M059J (cell line): ENCODE data around the gene CALML3. TPM values are rescaled to one million over a fixed set of nuclear protein-coding genes. Genes with fewer than 3 reads are reported as not detected.
"Not testable (repeated sequence)": the region's sequence is repeated elsewhere in the genome, so short reads cannot be mapped to it uniquely, and the experiment has no call there.

ENCODE experiments used
- DNase-seq: peaks from one replicate; pipeline ENCODE4 v3.0.0-alpha.2; 2012; ENCODE audit warnings: low read depth
- total RNA-seq: library from RNA; depleted of rRNA; stranded (reverse); fragments of >200 nt; shearing (Covaris generic); gene quantifications from 2 replicates; pipeline ENCODE4 v1.2.3, GENCODE V29; 2014

Gene CALML3
- total RNA-seq, 1 experiment from 2014 or later = not detected

DNA sequence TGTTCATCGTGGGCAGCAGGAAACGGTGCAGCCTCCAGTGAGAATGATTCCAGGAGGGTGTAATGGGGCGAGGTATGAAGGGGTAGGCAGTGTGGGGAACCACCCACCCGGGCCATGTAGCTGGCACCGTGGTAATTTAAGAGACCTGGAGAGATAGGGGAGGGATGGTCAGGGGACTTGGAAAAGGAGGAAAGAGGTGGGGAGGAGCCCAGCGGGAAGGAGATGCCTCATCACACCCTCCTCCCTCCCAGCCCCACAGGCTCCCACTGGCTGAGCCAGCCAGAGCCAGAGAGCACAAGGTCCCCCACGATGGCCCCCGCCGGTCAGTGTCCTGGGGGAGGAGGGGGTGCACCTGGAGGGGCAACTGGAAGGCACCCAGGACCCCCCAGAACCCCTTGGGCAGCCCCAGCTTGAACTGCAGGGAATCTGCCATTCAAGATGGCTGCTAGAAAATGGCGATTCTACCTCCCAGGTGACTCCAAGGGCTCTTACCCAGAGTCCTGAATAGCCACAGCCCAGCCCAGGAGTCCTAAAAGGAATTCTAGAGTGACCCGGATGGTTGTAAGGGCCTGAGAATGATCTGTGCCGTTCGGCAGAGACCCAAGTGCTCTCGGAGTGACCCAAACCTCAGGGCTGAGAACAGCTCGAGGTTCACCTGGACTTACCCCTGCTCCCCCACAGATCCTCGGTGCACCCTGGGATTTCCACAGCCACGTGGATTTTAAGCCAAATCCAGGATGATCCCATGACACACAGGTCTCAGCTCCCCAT is 28.8 kb downstream of the CALML3 start:
- no peak for DNase-seq

- DNase-seq = no peak
Measured at GRCh38 chr10:5555021-5555510, 30.3 kb downstream of the CALML3 start.

GRCh38 chr10:5555881-5556280 is 31.1 kb downstream of the CALML3 start:
- DNase-seq = no peak

DNA sequence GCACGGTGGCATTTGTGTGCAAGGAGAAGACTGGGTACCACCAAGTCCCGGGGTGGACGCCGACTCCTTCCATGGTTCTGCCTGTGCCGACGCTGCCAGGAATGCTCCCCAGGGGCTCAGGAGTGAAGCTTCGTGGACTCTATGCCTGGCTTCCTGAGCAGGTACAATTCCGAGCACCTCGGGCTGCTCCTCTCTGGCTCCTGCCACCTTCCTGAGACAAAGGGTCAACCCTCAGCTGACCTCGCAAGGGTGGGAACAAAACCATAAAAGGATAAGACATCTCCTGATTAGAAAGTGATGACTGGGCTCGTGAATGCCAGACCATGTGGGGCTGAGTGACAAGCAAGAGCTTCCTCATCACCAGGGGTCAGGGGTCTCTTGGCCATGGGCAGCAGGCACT is 31.8 kb downstream of the CALML3 start:
- DNase-seq = no peak

- DNase-seq = no peak
Measured at GRCh38 chr10:5557040-5557721, 32.4 kb downstream of the CALML3 start.

- no peak for DNase-seq
Measured at GRCh38 chr10:5557799-5558771, 33.3 kb downstream of the CALML3 start.

- not testable (repeated sequence) for DNase-seq
Measured at GRCh38 chr10:5559022-5559421, 34.3 kb downstream of the CALML3 start.

DNA sequence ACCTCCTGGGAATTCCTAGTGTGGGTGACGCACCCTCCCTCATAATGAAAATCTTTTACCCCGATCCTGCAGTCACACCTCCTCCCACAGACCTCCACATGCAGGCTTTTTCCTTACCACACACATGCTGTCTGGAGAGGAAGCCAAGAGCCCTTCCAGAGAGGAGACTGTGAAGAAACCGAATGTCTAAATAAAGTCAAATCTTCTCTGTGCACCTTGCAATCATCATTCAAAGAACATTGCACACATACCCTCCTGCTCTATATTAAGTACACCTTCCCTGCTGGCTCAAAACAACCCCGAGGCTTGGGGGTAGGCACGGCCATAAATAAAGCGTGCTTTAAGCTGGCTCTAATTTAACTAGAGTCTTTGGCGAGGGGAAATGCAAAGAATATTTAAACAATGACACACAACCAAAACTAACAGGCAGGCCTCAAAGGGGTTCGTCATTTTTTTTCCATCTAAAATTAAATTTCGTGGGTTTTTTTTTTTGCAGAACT is 34.9 kb downstream of the CALML3 start:
- peak; percentile 65 for DNase-seq

GRCh38 chr10:5560142-5560816 is 35.5 kb downstream of the CALML3 start:
- DNase-seq = no peak

DNA sequence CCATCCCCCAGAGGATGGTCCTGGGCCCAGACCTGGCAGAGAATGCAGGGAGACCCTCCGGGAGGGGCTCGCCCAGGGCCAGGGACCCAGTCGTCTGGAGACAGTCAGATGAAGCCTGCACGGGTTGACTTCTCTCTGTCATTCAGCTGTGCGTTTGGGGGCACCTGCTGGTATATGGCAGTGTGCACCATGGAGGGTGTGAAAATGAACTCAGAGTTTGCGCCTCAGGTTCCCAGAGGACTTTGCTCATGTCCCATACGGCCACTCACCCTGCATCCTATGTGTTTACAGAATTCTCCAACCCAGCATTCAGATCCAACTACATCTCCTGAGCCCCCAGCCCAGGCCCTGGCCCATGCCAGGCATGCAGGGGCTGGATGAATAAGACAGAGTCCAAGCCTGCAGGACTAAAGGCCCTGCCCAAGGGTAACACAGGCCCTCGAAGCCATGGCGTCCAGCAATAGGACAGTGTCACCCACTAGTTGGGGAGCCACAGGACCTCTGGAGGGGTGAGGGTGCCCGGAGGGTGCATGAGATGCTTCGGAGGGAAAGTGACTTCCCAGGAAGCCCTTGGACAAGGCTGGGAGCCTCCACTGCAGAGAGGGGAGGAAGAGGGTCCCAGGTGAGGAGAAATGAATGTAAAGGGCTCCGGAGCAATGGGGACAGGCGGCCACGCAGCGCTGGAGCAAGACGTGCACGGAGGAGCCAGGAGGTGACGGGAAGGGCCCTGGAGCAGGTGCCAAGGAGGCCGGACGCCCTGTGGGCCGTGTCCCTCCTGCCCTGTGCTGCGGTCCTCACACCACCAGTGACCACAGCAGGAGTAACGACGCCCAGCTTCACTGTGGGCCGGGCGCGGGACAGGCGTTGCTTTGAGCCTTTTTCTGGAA is 36.3 kb downstream of the CALML3 start:
- DNase-seq = no peak

DNA sequence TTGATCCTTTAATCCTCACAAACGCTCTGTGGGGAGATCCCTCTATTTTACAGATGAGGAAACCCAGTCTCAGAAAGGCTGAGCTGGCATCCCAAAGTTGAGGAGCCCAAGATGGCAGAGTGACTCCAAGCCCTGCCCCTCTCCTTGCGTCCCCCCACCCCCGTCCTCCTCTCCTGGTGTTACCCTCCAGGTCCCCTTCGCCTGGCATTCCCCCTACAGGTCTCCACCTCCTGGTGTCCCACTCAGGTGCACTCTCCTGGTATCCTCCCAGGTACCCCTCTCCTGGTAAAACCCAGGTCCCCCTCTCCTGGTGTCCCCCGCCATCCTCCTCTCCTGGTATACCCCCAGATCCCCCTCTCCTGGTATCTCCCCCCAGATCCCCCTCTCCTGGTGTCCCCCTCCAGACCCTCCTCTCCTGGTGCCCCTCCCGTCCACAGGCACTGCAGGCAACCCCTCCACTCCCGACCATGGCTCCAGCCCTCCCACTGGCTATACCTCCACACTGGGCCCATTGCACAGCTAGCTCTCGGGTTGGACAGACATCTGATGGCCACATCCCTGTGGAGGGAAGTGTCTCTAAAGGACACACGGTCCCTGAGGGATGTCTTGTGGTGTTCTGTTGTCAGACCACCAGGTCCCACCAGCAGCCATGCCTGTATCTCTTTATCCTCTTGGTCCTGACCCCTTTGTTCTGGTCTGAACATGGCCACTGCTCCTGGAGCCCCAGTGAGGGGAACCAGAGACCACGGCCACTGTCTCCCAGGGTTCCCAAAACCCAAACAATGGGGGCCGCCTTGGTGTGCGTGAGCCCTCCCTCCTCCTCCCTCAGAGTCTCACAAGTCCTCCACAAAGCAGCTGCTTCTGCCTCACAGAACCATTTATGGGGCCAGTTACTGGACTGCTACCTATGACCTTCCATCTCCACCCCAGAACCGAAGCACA is 37.2 kb downstream of the CALML3 start:
- no peak for DNase-seq

DNA sequence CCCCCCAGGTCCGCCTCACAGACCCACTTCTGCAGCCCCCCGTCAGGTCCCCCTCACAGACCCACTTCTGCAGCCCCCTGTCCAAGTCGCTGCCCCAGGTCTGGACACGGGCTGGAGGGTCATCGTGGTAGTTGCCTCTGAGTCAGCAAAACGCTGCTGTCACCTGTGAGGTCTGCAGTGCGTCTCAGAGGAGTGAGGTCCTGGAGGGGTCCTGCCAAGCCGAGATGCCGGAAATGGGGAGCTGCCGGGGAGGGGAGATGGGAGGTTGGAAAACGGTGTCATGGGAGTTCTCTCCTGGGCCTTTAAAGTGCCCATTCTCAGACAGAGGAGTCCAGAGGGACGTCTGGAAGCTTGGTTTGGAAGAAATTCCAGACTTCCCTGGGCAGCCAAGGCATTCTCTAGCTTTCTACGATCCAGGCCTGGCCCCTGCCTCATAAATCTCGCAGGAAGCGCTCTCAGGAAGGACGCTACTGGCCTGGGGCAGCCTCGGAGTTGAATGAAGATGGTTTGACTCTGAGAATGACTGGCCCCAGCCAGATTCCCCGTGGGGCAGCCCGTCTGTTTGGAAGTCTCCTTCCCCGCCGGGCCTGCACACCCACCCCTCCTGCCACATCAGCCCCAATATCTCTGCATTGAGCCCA is 38.7 kb downstream of the CALML3 start:
- peak; percentile 70 for DNase-seq

DNA sequence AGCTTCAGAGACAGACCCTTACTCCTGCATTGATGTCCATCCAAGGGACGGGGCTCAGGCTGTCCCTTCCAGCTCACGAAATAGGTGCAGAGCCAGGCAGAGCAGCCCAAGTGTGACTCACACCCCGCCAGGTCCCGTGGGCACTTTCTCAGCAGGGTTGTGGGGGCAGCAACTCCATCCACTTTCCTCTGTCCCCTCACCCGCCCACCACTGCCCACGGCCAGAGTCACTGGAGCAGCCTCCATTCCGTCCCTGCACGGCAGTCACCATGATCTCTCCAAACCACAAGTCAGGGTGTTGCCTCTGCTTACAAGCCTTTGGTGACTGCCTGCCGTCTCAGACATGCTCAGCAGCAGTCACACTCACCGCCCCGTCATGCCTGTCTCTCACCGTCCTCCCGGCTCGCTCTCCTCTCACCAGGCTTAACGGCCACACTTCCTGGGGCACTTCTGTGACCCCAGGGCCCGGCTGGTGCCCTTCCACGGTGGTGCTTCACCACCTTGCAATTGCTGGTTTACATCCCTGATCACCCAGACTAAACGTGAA is 39.3 kb downstream of the CALML3 start:
- DNase-seq = peak; percentile 78

DNA sequence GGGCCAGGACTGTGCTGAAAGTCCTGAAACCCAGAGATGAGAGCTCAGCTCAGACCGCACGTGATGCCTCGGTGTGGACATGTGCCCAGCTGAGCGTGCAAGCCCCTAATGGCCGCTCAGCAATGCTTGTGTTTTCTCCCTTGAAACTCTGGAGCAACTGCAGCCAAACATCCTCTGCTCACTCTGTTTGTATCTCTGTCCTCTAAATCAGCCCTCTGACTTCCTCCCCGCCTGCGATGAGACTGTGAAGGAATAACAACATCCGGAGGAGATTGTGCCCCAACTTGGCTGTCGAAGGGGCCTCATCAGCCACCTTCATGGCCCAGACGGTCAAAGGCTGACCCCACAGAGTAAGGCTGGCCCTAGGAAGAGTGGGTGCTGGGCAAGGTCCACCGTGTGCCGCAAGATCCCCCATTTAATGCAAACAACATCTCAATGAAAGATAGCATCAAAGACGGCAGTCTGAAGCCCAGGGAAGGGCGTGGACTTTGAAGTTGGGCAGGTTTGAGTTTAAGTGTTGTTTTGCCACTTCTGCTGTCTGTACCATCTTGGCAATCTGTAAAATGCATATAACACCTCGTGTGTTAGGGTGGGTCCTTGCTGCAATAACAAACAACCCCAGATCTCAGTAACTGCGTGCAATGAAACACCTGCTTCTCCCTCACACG is 39.9 kb downstream of the CALML3 start:
- no peak for DNase-seq

GRCh38 chr10:5565205-5565545 is 40.4 kb downstream of the CALML3 start:
- no peak for DNase-seq

DNA sequence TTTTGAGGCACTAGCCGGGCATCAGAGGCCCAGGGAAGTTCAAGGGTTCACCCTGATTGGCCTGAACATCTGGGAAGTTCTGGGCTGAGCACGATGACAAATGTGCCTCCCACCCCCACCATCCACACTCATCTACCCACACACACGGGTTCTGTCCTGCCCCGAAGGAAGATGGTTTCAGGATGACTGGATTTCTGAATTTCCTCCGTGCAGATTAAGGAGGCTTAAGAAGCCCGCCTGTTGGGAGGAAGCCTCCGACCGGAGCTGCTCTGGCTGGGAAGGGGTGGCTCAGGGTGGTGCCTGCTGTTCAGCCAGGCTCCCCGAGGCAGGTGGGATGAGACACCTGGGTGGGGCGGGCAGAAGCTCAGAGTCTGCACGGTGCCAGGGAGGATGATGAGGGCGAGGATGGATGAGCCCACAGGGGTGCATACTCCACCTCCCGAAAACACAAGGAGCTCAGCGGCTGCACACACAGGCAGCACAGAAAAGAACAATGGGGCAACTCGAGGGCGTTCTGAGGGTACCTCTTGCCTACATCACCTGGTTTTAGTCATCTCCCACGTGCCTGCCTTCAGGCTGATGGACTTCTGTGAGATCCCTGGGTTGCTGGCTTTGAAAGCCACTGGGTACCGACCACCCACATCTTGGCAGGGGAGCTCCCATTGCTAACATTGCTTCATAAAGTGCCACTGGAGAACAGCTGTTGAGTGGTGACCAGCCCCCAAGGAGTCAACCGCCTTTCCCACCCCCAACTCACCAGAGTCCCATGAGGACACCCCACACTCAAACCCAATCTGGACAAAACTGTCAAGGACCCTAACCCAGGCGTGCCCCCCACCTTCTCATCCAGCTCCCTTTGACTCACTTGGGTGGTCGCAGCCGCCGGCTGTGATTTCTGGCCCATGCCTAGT is 41.2 kb downstream of the CALML3 start:
- DNase-seq = peak; percentile 83

DNA sequence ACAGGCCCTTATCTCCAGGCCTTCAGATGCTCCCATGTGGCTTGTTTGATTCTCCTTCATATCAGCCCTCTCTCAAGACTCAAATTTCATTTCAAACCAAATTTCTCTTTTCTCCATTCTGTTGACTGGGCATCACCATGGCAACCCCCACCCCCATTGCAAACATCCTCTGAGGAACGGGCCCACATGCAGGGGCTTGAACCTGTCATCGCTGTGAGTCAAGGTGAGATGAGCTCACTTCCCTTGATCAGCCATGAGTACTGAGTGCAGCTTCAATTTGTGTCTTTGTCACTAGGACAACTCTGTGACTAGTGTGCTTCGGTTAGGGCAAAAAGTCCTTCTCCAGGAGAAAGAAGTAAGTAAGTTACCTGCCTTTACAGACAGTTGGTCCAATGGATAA is 41.9 kb downstream of the CALML3 start:
- peak; percentile 88 for DNase-seq
